Measurements from ENCODE around the gene KIFBP.

The KIFBP gene

GRCh38 chr10:69051710-69052487 lies 63.3 kb downstream of the KIFBP start:
- DNase-seq = no peak

- no peak for DNase-seq
Observed at GRCh38 chr10:69052736-69053135, 64.1 kb downstream of the KIFBP start.

GRCh38 chr10:69055241-69055640 lies 66.6 kb downstream of the KIFBP start:
- no peak for DNase-seq

- DNase-seq = no peak
Observed at GRCh38 chr10:69056129-69056528, 67.5 kb downstream of the KIFBP start.

- no peak for DNase-seq
Observed at GRCh38 chr10:69056536-69057260, 68.1 kb downstream of the KIFBP start.

- no peak for DNase-seq
Observed at GRCh38 chr10:69057261-69057950, 68.8 kb downstream of the KIFBP start.

GRCh38 chr10:69057951-69058297 lies 69.3 kb downstream of the KIFBP start:
- no peak for DNase-seq

GRCh38 chr10:69060127-69060798 lies 71.7 kb downstream of the KIFBP start:
- no peak for DNase-seq

- peak; percentile 17 for DNase-seq
Observed at GRCh38 chr10:69061305-69062161, 72.9 kb downstream of the KIFBP start.

- DNase-seq = no peak
Observed at GRCh38 chr10:69062901-69063300, 74.3 kb downstream of the KIFBP start.

- DNase-seq = no peak
Observed at GRCh38 chr10:69064762-69065328, 76.2 kb downstream of the KIFBP start.

- DNase-seq = no peak
Observed at GRCh38 chr10:69065406-69066361, 77.1 kb downstream of the KIFBP start.
